ENCODE data around the gene BIRC6. TPM values are rescaled to one million over a fixed set of nuclear protein-coding genes. Genes with fewer than 3 reads are reported as not detected.

BIRC6 gene
- total and polyA plus RNA-seq, 3 donors from 2014 or later, result 48.9 to 182 (median 177) TPM

DNA sequence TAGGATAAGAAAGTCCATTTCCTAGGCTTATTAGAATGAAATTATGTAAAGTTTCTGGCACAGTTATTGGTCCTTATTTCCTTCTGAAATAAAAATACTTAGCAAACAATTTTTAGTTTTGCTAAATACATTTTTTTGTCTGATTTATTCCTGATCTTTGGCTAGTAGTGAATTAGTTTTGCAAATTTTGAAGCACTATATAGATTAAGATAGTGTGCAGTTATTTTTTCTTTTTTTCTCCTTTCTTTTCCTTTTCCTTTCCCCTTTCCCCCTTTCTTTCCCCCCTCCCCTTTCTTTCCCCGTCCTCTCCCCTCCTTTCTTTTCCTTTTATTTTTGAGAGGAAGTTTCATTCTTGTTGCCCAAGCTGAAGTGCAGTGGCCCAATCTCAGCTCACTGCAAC, 59.7 kb downstream of the BIRC6 start:
- Histone ChIP-seq H3K9me3 (no peaks in the 10 kb centered on the region), H3K4me3 (no peak overlapping the region), H3K27ac (no peak overlapping the region), H3K4me1 (peaks cover 6% of the 10 kb centered on the region), H3K36me3 (ENCODE audit: low read depth, missing control alignments) (no peaks in the 10 kb centered on the region), H3K27me3 (no peaks in the 10 kb centered on the region)
- WGBS, 2 donors, result 68 to 72% methylated on average over 1 of the region's 1 CpG
- intact Hi-C loops (cut with DNase I; ENCODE audit: low total_unique reads), result no loop called here
- TF ChIP-seq, protein P1, sequence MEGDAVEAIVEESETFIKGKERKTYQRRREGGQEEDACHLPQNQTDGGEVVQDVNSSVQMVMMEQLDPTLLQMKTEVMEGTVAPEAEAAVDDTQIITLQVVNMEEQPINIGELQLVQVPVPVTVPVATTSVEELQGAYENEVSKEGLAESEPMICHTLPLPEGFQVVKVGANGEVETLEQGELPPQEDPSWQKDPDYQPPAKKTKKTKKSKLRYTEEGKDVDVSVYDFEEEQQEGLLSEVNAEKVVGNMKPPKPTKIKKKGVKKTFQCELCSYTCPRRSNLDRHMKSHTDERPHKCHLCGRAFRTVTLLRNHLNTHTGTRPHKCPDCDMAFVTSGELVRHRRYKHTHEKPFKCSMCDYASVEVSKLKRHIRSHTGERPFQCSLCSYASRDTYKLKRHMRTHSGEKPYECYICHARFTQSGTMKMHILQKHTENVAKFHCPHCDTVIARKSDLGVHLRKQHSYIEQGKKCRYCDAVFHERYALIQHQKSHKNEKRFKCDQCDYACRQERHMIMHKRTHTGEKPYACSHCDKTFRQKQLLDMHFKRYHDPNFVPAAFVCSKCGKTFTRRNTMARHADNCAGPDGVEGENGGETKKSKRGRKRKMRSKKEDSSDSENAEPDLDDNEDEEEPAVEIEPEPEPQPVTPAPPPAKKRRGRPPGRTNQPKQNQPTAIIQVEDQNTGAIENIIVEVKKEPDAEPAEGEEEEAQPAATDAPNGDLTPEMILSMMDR (IDR thresholded peaks at IDR 0.05), result no peak
- no peak for TF ChIP-seq POLR2A (IDR thresholded peaks at IDR 0.05)
- DNase-seq, result no peak

DNA sequence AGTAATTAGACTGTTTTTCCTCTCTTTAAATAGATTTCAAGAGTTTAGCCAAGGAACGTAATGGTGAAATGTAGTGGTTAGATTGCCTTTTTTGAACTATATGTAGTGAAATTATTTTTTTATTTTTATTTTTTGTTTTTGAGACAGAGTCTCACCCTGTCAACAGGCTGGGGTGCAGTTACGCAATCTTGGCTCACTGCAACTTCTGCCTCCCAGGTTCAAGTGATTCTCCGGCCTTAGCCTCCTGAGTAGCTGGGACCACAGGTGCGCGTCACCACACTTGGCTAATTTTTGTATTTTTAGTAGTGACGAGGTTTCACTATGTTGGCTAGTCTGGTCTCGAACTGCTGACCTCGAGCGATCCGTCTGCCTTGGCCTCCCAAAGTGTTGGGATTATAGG, 60.8 kb downstream of the BIRC6 start:
- WGBS, 2 donors, result 96% methylated on average over 10 of the region's 10 CpGs
- no peak for TF ChIP-seq POLR2A (IDR thresholded peaks at IDR 0.05)
- no peak for DNase-seq

DNA sequence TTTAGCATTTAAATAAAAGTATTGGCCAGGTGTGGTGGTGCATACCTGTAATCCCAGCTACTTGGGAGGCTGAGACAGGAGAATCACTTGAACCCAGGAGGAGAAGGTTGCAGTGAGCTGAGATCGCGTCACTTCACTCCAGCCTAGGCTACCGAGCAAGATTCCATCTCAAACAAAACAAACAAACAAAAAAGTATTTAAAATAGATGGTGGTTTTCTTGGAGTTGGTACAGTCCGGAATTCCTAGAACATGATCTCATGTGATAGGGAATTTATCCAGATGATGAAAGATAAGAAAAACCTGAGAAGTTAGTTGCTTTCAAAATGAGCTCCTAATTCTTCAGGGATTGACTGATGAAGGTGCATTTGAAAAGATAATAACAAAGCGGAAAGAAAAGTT, 62.0 kb downstream of the BIRC6 start:
- Histone ChIP-seq H3K36me3 (ENCODE audit: low read depth, missing control alignments) (no peaks in the 10 kb centered on the region), H3K27ac (no peak overlapping the region), H3K4me1 (peaks cover 16% of the 10 kb centered on the region), H3K4me3 (no peak overlapping the region), H3K9me3 (no peaks in the 10 kb centered on the region), H3K27me3 (no peaks in the 10 kb centered on the region)
- TF ChIP-seq, protein P1 (IDR thresholded peaks at IDR 0.05), result no peak
- 81 to 89% methylated on average over 5 of the region's 5 CpGs for WGBS, 2 donors
- intact Hi-C loops (cut with DNase I; ENCODE audit: low total_unique reads), result no loop called here
- no peak for DNase-seq

More for the DNA sequence above, 60.8 kb downstream of the BIRC6 start:
- Histone ChIP-seq H3K27ac (no peak overlapping the region), H3K27me3 (no peaks in the 10 kb centered on the region), H3K4me1 (peaks cover 16% of the 10 kb centered on the region), H3K36me3 (ENCODE audit: low read depth, missing control alignments) (no peaks in the 10 kb centered on the region), H3K4me3 (no peak overlapping the region), H3K9me3 (no peaks in the 10 kb centered on the region)
- intact Hi-C loops (cut with DNase I; ENCODE audit: low total_unique reads), result no loop called here

DNA sequence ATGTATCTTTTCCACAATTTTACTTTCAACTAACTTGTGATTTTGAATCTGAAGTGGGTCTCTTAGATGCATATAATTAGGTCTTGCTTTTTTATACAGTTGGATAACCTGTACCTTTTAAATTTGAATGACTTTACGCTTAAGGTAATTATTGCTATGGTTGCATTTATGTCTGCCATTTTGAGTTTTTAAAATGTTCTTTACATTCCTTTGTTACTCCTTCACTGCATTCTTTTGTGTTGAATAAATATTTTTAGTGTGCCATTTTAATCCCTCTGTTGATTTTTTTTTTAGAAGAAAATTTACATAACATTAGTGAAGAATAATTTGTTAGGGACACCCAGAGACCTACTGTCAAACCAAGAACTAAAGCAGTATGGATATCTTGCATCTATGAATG, 65.3 kb downstream of the BIRC6 start:
- Histone ChIP-seq H3K27me3 (no peaks in the 10 kb centered on the region), H3K36me3 (ENCODE audit: low read depth, missing control alignments) (no peaks in the 10 kb centered on the region), H3K27ac (peak overlapping the region in 1 of 2 donors; percentile 52), H3K4me3 (no peak overlapping the region), H3K9me3 (no peaks in the 10 kb centered on the region), H3K4me1 (peaks cover 13% of the 10 kb centered on the region)
- TF ChIP-seq POLR2A (IDR thresholded peaks at IDR 0.05), result no peak
- TF ChIP-seq, protein P1 (IDR thresholded peaks at IDR 0.05), result no peak
- 86 to 95% methylated on average over 1 of the region's 1 CpG for WGBS, 2 donors
- no peak for DNase-seq
- intact Hi-C loops (cut with DNase I; ENCODE audit: low total_unique reads), result no loop called here

DNA sequence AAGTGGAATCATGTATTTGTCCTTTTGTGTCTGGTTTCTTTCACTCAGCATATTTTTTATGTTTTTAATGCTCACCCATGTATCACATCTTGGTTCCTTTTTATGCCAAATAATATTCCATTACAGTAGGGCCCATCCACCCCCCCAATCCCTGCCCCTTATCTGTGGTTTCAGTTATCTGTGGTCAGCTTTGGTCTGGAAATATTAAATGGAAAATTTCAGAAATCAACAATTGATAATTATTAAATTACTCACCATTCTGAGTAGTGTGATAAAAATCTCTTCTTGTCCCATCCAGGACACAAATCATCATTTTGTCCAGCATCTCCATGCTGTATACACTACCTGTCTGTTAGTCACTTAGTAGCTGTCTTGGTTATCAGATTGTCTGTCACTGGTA, 66.7 kb downstream of the BIRC6 start:
- H3K27me3 ChIP-seq, result no peaks in the 10 kb centered on the region
- H3K36me3 ChIP-seq (ENCODE audit: low read depth, missing control alignments), result no peaks in the 10 kb centered on the region
- H3K4me1 ChIP-seq, result peaks cover 16% of the 10 kb centered on the region
- H3K9me3 ChIP-seq, result no peaks in the 10 kb centered on the region
- DNase-seq, result no peak
- peak overlapping the region in 1 of 2 donors; percentile 52 for H3K27ac ChIP-seq
- TF ChIP-seq, protein P1 (IDR thresholded peaks at IDR 0.05), result no peak
- no peak for TF ChIP-seq POLR2A (IDR thresholded peaks at IDR 0.05)
- H3K4me3 ChIP-seq, result no peak overlapping the region
- intact Hi-C loops (cut with DNase I; ENCODE audit: low total_unique reads), result no loop called here

Measured in testis (tissue), 3 donors.